GM12874 (cell line): Measurements from ENCODE around the gene CFAP299.

Source experiments
- CTCF ChIP-seq: IDR thresholded peaks from 2 replicates; pipeline ENCODE4 v1.5.1; 2011; ENCODE audit warnings: low read depth, mild to moderate bottlenecking, control low read depth, low read length, moderate library complexity; ENCODE audit not compliant: insufficient read depth

CFAP299 gene

GRCh38 chr4:80610845-80611677, 275.5 kb downstream of the CFAP299 start:
- no peak for TF ChIP-seq CTCF

- no peak for TF ChIP-seq CTCF
Observed at GRCh38 chr4:80611678-80611979, 276.1 kb downstream of the CFAP299 start.

GRCh38 chr4:80613470-80613869, 277.9 kb downstream of the CFAP299 start:
- no peak for TF ChIP-seq CTCF

GRCh38 chr4:80614319-80614718, 278.8 kb downstream of the CFAP299 start:
- TF ChIP-seq CTCF: no peak

- no peak for TF ChIP-seq CTCF
Observed at GRCh38 chr4:80615099-80615498, 279.6 kb downstream of the CFAP299 start.

GRCh38 chr4:80619070-80619674, 283.6 kb downstream of the CFAP299 start:
- TF ChIP-seq CTCF: peak; percentile 33; the same call in 1 of the 2 replicates

GRCh38 chr4:80631861-80632260, 296.3 kb downstream of the CFAP299 start:
- TF ChIP-seq CTCF: no peak
